ENCODE results near the gene RASEF.

The RASEF gene

GRCh38 chr9:83056174-83056573 is 6.8 kb downstream of the RASEF start:
- Histone ChIP-seq H3K27ac (no peak overlapping the region), H3K27me3 (replicated peaks) (peaks cover 9% of the 10 kb centered on the region), H3K36me3 (replicated peaks) (no peaks in the 10 kb centered on the region), H3K4me3 (ENCODE audit: low read depth, low read length) (no peak overlapping the region)
- in situ Hi-C loops (cut with HindIII; ENCODE audit: low pct_ligation_motif_present, low sequenced_read_pairs), result no loop called here
- TF ChIP-seq, protein P1, sequence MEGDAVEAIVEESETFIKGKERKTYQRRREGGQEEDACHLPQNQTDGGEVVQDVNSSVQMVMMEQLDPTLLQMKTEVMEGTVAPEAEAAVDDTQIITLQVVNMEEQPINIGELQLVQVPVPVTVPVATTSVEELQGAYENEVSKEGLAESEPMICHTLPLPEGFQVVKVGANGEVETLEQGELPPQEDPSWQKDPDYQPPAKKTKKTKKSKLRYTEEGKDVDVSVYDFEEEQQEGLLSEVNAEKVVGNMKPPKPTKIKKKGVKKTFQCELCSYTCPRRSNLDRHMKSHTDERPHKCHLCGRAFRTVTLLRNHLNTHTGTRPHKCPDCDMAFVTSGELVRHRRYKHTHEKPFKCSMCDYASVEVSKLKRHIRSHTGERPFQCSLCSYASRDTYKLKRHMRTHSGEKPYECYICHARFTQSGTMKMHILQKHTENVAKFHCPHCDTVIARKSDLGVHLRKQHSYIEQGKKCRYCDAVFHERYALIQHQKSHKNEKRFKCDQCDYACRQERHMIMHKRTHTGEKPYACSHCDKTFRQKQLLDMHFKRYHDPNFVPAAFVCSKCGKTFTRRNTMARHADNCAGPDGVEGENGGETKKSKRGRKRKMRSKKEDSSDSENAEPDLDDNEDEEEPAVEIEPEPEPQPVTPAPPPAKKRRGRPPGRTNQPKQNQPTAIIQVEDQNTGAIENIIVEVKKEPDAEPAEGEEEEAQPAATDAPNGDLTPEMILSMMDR (IDR thresholded peaks at IDR 0.05; ENCODE audit: low read depth, low read length, missing control alignments), result no peak
- DNase-seq, result no peak

DNA sequence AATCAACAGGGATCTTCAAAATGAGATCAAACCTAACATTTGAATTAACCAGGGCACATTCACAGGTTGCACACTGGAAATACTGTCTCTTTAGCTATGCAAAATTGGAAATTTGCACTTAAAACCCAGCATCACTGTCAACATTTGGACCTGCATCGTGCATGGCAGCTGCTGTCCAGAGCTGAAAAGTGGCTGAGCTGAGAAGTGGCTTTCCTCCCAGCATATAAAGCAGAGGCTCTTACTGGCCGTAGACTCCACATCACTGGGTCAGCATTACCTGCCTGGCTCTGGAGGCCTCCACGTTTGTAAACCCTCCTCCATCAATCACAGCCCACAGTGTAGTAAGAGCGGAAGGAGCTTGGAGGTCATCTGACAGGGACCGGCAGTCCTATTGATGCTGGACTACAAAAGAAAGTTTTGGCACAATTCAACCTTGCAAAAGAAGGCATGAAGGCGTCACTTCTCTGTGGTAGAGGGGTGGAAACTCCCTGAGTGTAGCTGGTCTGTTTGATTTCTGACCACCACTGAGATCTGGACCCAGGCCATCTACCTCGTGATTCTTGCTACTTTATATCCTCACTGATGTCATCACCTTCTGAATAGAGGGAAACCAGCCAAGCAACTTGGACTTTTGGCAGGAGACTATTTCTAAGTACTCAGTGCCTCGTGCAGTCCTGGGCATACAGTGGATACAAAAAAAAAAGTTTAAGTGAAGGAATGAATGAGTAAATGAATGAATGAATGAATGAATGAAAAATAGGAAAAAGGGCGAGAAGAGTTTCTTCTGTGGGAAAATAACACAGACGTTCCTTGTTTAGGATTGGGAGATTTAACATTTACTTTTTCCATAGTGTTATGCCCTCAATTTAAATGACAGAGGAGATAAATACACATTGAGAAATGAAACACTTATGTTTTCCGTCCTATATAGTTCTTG is 14.8 kb downstream of the RASEF start:
- TF ChIP-seq, protein P1 (IDR thresholded peaks at IDR 0.05; ENCODE audit: low read depth, low read length, missing control alignments), result no peak
- H3K4me3 ChIP-seq (ENCODE audit: low read depth, low read length), result no peak overlapping the region
- no peaks in the 10 kb centered on the region for H3K27me3 ChIP-seq (replicated peaks)
- no peaks in the 10 kb centered on the region for H3K36me3 ChIP-seq (replicated peaks)
- in situ Hi-C loops (cut with HindIII; ENCODE audit: low pct_ligation_motif_present, low sequenced_read_pairs), result no loop called here
- no peak for DNase-seq
- H3K27ac ChIP-seq, result no peak overlapping the region

GRCh38 chr9:83043597-83043996 is 19.3 kb downstream of the RASEF start:
- TF ChIP-seq, protein P1 (IDR thresholded peaks at IDR 0.05; ENCODE audit: low read depth, low read length, missing control alignments), result no peak
- DNase-seq, result no peak
- in situ Hi-C loops (cut with HindIII; ENCODE audit: low pct_ligation_motif_present, low sequenced_read_pairs), result no loop called here
- Histone ChIP-seq H3K27me3 (replicated peaks) (no peaks in the 10 kb centered on the region), H3K27ac (no peak overlapping the region), H3K4me3 (ENCODE audit: low read depth, low read length) (no peak overlapping the region), H3K36me3 (replicated peaks) (no peaks in the 10 kb centered on the region)

- Histone ChIP-seq H3K27me3 (replicated peaks) (no peaks in the 10 kb centered on the region), H3K4me3 (ENCODE audit: low read depth, low read length) (no peak overlapping the region), H3K27ac (no peak overlapping the region), H3K36me3 (replicated peaks) (no peaks in the 10 kb centered on the region)
- DNase-seq, result no peak
- in situ Hi-C loops (cut with HindIII; ENCODE audit: low pct_ligation_motif_present, low sequenced_read_pairs), result no loop called here
- TF ChIP-seq, protein P1 (IDR thresholded peaks at IDR 0.05; ENCODE audit: low read depth, low read length, missing control alignments), result no peak
Measured at GRCh38 chr9:83041771-83042170, 21.2 kb downstream of the RASEF start.

DNA sequence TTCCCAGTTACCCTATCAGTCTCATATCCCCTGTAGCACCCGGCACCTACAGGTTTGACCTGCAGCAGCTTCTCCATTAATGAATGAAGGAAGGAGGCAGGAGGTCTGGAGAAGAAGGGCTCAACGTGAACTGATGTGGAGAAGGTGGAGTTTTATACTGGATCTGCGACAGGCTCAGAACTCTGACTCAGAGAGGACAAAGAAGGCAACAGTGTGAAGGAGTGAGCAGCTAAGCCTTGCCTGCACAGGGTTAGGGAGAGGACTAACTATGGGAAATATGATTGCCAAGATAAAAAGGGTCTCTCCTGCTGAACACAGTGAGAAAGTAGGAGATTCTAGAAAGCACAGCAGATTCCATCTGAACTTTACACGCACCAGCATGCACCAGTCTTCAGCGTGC is 23.6 kb downstream of the RASEF start:
- Histone ChIP-seq H3K36me3 (replicated peaks) (no peaks in the 10 kb centered on the region), H3K27ac (no peak overlapping the region), H3K4me3 (ENCODE audit: low read depth, low read length) (no peak overlapping the region), H3K27me3 (replicated peaks) (no peaks in the 10 kb centered on the region)
- no peak for DNase-seq
- in situ Hi-C loops (cut with HindIII; ENCODE audit: low pct_ligation_motif_present, low sequenced_read_pairs), result no loop called here
- TF ChIP-seq, protein P1 (IDR thresholded peaks at IDR 0.05; ENCODE audit: low read depth, low read length, missing control alignments), result no peak

Data from brain microvascular endothelial cell (primary cell).